ENCODE measurements around the gene POLR3GL.
"Not testable (repeated sequence)": the region's sequence is repeated elsewhere in the genome, so short reads cannot be mapped to it uniquely, and the experiment has no call there.

POLR3GL gene, protein sequence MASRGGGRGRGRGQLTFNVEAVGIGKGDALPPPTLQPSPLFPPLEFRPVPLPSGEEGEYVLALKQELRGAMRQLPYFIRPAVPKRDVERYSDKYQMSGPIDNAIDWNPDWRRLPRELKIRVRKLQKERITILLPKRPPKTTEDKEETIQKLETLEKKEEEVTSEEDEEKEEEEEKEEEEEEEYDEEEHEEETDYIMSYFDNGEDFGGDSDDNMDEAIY

DNA sequence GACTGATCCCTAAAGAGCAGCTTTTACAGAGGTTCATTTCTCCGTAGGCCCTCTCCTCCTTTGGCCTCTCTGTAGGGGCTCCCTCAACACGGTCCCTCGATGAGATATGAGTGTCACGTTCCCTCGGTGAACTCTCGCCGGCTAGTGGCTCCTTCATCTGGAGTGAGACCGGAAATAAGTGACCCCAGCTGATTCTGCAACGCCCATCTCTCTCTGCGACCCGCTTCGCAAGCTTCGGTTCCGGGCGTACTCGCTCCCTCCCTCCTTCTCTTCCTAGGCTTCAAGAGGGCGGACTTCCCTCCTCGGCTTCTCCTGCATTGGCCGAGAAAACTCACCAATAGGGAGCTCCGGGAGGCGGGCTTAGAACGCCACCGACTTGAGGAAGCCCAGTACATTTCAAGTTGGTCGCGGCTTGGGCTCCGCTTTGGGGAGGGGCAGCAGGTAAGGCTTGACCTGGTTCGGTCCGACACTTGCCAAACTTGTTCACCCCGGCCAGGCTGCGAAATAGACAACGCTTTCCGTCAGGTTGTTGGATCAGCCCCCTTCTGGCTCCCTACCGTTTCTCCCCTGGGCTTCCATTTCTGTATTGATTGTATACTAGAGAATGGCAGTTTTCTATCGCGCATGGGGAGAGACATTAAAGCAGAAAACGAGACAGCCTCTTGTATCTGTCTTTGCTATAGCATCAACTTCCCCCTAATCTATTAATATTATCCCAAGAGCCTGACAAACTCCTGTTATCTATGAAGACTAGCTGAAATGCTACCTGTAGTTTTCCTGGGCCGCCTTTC, at the start of gene POLR3GL, which contains the start of gene ANKRD34A:
Gene POLR3GL, plus strand, starts transcription at position 363 of the 791 bp plus-strand sequence. CDS start 10,176 bp downstream, outside the sequence.
Gene ANKRD34A, minus strand, starts transcription at position 248 of the 791 bp plus-strand sequence. CDS start 2,816 bp downstream, outside the sequence.
- in situ Hi-C loops (cut with MboI; ENCODE audit: low pct_unique_long_range_greater_than_20kb, low sequenced_read_pairs), result no loop called here
- DNase-seq, result peak; percentile 96

DNA sequence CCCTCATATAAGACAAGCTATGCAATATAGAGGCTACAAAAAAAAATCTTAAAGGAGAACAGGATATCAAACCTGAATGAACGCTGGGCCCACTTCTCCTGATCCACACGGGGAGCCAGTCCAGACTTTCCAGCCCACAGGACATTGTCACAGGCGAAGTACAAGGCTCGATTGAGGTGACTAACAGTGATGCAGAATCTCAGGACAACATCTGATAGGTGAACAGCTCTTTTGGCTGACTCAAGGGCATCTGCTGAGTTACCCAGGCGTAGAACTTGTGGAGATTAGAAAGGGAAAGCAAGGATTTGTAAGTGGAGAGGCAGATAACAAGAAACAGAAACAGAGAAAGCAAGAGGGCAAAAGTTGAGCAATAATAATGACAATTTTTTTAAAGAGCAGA, 47.7 kb upstream of the POLR3GL start:
- DNase-seq, result no peak
- in situ Hi-C loops (cut with MboI; ENCODE audit: low pct_unique_long_range_greater_than_20kb, low sequenced_read_pairs), result no loop called here

DNA sequence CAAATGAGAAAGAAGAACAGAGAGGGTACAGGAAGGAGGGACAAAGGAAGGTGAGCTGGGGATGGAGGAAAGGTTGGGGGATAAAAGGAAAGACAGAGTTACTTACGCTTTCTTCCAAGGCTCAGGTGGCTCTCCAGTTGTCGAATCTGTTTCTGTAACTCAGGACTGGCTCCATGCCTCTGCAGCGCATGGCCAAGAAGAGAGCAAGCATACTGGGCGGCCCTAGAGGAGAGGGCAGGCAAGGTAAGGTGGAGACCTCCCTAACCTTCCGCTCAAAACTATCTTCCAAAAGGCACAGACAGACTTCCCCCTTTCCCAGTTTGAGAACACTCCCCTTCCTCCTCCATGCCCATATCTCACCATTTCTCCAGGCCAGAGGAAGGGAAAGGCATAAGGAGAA, 46.9 kb upstream of the POLR3GL start:
- in situ Hi-C loops (cut with MboI; ENCODE audit: low pct_unique_long_range_greater_than_20kb, low sequenced_read_pairs), result no loop called here
- DNase-seq, result no peak

DNA sequence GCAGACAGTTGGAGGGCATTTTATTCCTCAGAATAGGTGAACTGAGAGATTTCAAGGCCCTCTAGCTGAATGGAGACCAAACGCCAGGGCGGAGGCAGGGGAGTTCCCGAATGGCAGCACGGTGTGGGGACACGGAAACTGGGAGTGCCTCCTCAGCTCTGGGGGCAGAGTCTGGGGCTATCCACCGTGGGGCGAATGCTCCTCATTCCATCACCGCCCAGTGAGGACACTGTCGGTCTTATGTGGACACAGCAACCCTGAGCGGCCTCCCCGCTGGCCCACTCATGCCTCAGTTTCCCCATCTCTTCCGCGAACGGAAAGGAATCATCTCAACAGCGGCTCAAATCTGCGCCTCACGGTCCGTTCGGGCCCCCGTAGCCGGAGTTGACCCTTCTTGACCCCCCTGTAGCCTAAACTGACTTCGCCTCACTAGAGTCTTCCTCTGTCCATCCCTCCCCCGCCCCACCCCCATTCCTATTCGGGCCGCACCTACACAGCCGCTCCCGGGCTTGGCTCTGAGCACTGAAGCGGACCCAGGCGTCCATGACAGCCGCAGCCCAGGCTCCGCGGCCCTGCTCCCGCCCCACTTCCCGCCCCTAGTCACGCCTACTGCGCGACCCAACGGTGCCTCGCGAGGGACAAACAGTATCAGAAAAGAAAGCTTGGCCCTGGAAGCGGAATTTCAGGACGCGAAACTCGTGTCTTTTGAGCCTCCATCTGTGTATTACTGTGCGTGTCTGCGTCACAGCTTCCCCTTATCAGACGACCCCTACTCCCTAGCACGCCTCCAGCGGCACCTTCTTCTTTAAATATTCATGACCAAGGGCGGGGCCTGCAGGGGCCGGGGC, 46.1 kb upstream of the POLR3GL start, which contains the start of gene PEX11B:
Gene PEX11B, minus strand, starts transcription at position 574 of the 848 bp plus-strand sequence. Its CDS starts 29 bp downstream, at position 545.
- in situ Hi-C loops (cut with MboI; ENCODE audit: low pct_unique_long_range_greater_than_20kb, low sequenced_read_pairs), result no loop called here
- DNase-seq, result peak; percentile 96

DNA sequence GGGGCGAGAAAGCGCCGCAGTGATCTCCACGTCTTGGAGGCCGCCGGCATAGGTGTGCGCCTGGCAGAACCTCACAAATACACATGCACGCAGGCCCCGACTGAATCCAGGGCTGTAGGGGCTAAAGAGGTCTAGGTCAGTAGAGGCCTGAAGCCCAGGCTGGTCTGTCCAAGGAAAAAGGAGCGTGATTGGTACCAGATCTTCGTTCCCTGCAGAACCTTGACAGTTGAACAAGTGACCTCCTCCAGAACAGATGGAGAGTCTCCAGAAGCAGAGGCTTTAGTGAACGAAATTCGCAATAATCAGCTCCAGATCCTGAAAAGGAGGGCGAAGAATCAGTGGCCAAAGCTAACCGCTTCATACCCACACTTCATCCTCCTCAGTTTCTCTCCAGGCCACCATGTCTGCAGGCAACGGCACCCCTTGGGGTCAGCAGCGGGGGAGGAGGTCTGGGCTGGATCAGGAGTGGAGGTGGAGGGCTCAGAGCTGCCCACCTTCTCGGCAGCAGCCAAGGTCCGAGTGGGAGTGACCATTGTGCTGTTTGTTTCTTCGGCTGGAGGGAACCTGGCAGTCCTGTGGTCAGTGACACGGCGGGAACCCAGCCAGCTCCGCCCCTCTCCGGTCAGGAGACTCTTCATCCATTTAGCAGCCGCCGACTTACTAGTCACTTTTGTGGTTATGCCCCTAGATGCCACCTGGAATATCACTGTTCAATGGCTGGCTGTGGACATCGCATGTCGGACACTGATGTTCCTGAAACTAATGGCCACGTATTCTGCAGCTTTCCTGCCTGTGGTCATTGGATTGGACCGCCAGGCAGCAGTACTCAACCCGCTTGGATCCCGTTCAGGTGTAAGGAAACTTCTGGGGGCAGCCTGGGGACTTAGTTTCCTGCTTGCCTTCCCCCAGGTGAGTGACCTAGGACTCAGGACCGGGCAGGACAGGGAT, 45.2 kb upstream of the POLR3GL start:
- DNase-seq, result peak; percentile 39
- in situ Hi-C loops (cut with MboI; ENCODE audit: low pct_unique_long_range_greater_than_20kb, low sequenced_read_pairs), result no loop called here

DNA sequence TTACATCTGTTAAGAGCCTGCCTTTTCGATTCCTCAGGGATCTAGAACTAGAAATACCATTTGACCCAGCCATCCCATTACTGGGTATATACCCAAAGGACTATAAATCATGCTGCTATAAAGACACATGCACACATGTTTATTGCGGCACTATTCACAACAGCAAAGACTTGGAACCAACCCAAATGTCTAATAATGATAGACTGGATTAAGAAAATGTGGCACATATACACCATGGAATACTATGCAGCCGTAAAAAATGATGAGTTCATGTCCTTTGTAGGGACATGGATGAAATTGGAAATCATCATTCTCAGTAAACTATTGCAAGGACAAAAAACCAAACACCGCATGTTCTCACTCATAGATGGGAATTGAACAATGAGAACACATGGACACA, 44.2 kb upstream of the POLR3GL start:
- DNase-seq; in situ Hi-C loops (cut with MboI; ENCODE audit: low pct_unique_long_range_greater_than_20kb, low sequenced_read_pairs): not testable (repeated sequence)

DNA sequence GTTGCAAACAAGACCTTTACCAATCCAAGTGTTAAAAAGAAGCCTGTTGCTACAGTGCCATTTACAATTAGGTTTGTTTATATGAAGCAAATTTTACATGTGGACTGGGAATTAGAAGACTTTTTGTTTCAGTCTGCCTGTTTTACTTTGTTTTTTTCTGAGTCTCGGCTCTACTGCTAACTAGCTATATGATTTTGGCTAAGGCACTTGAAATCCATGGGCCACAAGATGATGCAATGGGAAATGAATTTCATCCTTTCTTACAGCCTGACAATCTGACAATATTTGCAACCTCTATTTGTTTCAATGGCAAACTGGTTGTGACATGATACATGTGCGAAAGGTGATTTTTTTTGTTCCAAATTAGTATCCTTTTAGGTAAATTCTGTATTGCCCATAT, 42.2 kb upstream of the POLR3GL start:
- no peak for DNase-seq
- in situ Hi-C loops (cut with MboI; ENCODE audit: low pct_unique_long_range_greater_than_20kb, low sequenced_read_pairs), result no loop called here

DNA sequence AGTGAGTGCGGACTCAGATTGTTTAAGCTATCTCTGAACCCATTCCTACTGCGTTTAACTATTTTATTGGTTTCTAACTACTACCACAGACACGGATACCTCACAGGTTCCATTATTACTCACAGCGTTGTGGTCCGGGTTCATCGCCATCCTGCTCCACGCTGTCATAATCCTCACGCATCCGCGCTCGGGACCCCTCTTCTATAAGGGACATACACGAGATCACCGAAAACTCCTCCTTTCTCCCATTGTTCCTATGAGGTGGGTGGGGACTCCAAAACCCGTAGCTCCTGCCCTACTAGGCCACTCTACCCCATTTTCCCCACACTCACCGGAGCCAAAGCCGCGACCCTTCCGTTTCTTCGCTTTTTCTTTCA, 37.8 kb upstream of the POLR3GL start:
- in situ Hi-C loops (cut with MboI; ENCODE audit: low pct_unique_long_range_greater_than_20kb, low sequenced_read_pairs), result no loop called here

DNA sequence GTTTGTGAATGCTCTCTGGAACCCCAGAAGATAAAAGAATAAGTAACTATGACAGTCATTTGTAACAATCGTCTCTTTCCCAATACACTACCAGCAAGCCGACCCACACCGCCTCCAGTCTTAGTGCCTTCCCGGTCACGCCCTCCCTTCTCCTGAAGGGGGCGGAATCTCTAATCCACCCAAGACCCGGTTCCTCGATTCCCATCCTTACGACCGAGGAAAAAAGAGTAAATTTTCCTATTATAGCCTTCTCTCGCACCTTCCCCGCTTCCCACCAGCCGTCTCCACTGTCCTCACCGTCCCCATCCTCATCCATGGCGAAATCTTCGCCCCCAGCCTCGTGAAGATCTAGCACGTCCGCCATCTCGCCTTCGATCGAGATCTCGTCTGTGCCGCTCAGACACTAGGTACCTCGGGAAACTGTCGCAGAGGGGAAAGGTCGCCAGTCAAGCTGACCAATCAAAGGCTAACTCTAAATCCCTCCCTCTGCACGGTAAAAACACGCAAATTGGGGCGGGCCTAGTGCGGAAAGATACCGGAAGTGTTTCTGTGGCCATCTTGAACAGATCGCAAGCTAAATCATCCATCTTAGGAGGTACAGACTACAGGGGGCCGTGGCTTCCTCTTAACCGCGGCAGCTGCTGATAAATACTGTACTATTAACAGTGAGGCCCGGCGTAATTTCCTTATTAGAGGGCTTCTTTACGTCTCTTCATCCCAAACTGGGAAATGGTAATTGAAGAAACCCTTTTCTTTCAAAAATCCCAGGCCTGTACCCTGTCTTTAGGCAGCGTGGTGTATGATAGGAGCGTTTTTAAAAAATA, 37.2 kb upstream of the POLR3GL start, which contains the start of gene RBM8A:
Gene RBM8A, minus strand, starts transcription at position 422 of the 824 bp plus-strand sequence. Its CDS starts 58 bp downstream, at position 364.
- peak; percentile 99 for DNase-seq
- in situ Hi-C loops (cut with MboI; ENCODE audit: low pct_unique_long_range_greater_than_20kb, low sequenced_read_pairs), result no loop called here

More for the DNA sequence above, 37.8 kb upstream of the POLR3GL start:
- DNase-seq, result no peak

DNA sequence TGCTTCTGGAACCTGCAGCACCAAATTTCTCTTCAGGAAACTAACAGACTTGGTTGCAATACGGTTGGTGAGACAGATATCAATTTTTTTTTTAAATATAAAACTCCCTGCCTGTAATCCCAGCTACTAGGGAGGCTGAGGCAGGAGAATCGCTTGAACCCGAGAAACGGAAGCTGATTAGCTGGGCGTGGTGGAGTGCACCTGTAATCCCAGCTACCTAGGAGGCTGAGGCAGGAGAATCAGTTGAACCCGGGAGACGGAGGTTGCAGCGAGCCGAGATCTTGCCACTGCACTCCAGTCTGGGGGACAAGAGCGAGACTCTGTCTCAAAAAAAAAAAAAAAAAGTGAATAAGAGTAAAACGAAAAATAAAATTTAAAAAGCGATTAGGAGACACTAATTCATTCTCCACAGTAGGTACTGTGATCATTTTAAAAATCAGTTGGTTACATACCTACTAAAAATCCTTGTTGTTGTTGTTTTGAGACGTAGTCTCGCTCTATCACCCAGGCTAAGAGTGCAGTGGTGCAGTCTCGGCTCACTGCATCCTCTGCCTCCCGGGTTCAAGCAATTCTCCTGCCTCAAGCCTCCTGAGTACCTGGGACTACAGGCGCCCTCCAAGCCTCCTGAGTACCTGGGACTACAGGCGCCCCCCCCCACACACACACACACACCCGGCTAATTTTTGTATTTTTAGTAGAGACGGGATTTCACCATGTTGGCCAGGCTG, 36.4 kb upstream of the POLR3GL start:
- in situ Hi-C loops (cut with MboI; ENCODE audit: low pct_unique_long_range_greater_than_20kb, low sequenced_read_pairs), result no loop called here
- no peak for DNase-seq

DNA sequence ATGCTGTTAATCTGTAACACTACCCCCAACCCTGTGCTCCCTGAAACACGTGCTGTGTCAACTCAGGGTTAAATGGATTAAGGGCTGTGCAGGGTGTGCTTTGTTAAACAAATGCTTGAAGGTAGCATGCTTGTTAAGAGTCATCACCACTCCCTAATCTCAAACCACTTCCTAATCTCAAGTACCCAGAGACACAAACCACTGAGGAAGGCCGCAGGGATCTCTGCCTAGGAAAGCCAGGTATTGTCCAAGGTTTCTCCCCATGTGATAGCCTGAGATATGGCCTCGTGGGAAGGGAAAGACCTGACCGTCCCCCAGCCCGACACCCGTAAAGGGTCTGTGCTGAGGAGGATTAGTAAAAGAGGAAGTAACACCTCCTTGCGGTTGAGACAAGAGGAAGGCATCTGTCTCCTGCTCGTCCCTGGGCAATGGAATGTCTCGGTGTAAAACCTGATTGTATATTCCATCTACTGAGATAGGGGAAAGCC, 31.9 kb upstream of the POLR3GL start:
- in situ Hi-C loops (cut with MboI; ENCODE audit: low pct_unique_long_range_greater_than_20kb, low sequenced_read_pairs), result not testable (repeated sequence)
- DNase-seq, result peak; percentile 83

DNA sequence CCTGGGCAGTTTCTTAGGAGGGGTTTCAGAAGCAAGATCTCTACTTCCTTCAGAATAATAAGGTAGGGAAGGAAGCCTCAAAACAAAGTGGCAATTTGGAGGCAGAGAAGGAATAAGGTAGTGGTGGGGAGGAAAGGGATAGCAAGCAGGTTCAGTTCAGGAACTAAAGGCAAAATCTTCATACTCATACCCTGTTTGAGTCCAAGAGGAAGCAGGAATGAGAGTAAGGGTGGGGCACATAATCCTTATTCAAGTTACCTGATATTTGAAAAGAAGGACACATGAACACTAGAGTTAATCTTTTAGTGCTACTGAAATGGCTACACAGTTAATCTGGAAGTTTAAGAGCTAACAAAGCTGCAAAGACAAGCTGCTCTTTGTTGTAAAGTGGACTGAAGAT, 28.8 kb upstream of the POLR3GL start:
- in situ Hi-C loops (cut with MboI; ENCODE audit: low pct_unique_long_range_greater_than_20kb, low sequenced_read_pairs), result no loop called here

DNA sequence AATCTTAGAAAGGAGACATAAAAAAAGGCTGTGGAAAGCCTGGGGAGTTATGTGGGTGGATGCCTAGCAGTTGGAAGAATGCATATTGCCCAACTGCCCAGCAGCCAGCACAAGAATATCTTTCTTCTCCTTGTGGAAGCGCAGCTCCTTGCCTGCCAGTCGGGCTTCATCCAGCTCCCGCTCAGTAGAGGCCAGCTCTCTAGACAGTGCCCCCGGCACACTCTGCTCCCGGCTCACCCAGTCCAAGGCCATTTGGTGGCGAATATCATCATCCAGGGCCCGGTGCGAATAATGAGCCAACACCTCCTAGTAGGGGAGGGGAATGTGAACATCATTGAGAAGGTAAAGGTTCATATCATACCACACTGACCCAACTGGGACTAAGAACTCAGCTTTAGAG, 28.2 kb upstream of the POLR3GL start:
- no peak for DNase-seq
- in situ Hi-C loops (cut with MboI; ENCODE audit: low pct_unique_long_range_greater_than_20kb, low sequenced_read_pairs), result no loop called here

More for the DNA sequence above, 28.8 kb upstream of the POLR3GL start:
- no peak for DNase-seq

DNA sequence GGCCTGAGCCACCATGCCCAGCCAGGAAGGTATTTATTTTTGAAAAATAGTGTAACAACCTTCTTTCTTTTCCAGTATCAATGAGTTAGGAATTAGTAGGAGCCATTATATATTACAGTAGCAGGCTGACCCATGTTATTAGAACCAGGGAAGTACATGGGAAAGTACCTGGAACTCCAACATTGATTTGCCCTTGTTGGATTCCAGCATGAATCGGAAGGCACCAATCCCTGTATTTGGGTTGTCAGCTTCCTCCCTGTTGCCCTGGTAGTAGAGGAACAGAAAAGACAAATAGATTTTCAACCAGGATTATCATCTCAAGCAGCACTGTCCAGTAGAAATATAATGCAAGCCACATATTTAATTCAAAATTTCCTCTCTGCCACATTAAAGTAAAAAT, 27.1 kb upstream of the POLR3GL start:
- in situ Hi-C loops (cut with MboI; ENCODE audit: low pct_unique_long_range_greater_than_20kb, low sequenced_read_pairs), result no loop called here
- DNase-seq, result no peak

DNA sequence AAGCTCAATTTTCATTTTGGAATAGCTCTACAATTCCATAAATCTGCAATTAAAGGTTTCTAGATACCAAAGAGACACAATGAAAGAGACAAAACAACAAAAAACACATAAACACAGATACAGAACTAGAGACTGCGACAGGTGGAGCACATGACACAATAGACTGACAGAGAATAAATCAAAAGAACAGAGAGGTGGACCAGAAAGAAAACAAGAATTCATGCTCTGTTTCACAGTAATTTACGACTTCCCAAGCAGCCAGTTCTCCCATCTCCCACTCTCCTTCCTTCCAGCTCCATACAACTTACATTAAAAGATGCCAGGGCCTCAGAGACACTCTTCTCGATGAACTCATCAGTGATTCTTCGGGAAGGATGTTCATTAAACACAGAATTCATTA, 22.1 kb upstream of the POLR3GL start:
- in situ Hi-C loops (cut with MboI; ENCODE audit: low pct_unique_long_range_greater_than_20kb, low sequenced_read_pairs), result no loop called here

DNA sequence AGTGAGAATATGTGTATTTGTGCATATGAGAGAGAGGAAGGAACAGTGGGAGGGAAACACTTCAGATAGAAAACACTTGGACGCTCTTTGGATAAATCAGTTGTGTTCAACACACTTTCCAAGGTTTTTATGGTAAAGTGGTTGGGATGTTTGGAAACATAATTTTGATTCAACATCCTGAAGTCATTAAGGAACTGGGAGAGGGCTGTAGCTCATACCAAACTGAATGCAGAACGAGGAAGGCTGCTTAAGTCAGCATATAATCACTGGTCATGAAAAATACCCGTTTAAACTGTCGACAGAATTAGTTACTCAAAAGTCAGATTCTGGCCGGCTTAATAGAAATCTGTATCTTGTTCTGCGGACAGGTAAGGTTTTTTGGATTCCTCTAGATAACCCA, 21.6 kb upstream of the POLR3GL start:
- in situ Hi-C loops (cut with MboI; ENCODE audit: low pct_unique_long_range_greater_than_20kb, low sequenced_read_pairs), result no loop called here
- no peak for DNase-seq

More for the DNA sequence above, 22.1 kb upstream of the POLR3GL start:
- DNase-seq, result no peak

DNA sequence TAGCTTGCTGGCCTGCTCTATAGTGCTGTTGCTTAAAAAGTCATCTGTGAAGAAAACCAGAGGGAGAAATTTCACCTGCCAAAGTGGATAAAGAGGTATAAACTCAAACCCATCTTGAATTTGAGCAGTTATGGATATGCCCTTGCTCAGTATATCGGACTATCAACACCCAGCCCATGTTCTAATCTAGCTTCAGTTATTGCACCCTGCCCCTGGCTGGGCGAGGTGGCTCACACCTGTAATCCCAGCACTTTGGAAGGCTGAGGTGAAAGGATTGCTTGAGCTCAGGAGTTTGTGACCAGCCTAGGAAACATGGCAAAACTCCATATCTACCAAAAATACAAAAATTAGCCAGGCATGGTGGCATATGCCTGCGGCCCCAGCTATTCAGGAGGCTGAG, 20.0 kb upstream of the POLR3GL start:
- in situ Hi-C loops (cut with MboI; ENCODE audit: low pct_unique_long_range_greater_than_20kb, low sequenced_read_pairs), result no loop called here
- DNase-seq, result no peak

Measured in KBM-7 (cell line).